ENCODE measurements around the gene ALK. TPM values are rescaled to one million over a fixed set of nuclear protein-coding genes. Genes with fewer than 3 reads are reported as not detected.

Gene ALK
- total RNA-seq, 2 donors from 2014 or later = 0.05 TPM; not detected in 1

GRCh38 chr2:29821591-29821990 lies 99.8 kb downstream of the ALK start:
- DNase-seq (ENCODE audit: low spot score in 2 of 2) (no peak), ATAC-seq (no peak)
- Mint-ChIP-seq H3K9me3 (no peaks in the 10 kb centered on the region), H3K27ac (no peak overlapping the region), H3K36me3 (no peaks in the 10 kb centered on the region)

DNA sequence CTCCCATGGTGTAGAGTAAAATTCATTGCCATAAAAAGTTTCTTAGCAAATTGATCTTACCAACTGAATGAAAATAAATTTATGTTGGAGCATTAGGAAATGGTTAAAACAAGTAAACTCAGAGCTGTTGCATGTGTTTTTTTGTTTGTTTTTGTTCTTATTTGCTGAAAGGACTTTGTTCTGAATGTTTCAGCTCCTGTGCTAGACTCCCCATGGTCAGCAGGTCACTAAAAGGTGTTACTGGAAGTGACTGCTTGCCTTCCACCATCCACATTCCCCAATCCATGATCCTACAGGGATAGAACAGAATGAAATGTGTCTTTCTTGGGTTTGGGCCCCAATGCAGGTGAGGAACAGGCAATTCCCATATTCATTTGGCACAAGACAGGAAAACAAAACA lies 101.8 kb downstream of the ALK start:
- Mint-ChIP-seq H3K27ac (no peak overlapping the region), H3K36me3 (no peaks in the 10 kb centered on the region), H3K9me3 (no peaks in the 10 kb centered on the region)
- no peak for ATAC-seq
- no peak for DNase-seq (ENCODE audit: low spot score in 2 of 2)

DNA sequence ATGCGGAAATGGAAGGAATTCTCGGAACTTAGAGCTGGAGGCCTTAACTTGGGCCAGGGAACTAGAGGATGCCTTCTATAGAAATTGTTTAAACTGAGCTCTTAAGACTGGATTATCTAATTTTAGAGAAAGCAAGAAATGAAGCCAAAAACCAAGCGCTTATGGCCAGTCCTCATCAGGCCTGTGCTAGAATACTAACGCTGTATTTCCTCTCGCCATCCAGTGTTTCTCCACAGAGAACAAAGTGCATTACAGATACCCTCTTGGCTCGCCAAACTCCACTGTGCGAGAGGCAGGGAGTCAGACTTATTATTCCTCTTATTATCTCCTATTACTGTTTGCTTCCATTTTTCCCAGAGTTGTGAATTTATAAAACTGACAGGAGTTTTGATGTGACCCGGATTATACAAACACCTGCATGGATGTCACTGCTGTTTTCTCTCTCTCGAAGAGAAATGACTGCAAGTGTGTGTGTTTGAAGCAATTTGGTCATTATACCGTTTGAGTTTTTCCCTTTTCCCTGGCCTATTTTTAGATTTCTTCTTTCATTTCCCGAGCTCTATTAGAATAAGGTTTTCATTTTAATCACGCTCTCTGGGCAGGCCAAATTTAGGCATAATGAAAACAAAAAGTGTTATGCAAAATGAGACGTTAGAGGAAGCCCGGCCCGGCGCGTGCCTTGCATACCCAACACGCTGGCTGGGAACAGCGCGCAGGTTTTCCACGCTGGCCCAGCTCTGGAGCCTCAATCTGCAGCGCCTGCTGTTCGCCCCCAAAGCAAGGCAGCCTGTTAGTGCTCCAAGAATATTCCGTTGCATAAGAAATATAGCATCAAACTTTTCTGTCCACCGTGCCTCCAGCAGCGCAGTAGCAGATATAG lies 103.3 kb downstream of the ALK start:
- no peak overlapping the region for H3K27ac Mint-ChIP-seq
- no peaks in the 10 kb centered on the region for H3K9me3 Mint-ChIP-seq
- ATAC-seq (no peak), DNase-seq (ENCODE audit: low spot score in 2 of 2) (no peak)
- no peaks in the 10 kb centered on the region for H3K36me3 Mint-ChIP-seq

GRCh38 chr2:29817299-29817698 lies 104.1 kb downstream of the ALK start:
- Mint-ChIP-seq H3K36me3 (no peaks in the 10 kb centered on the region), H3K27ac (no peak overlapping the region), H3K9me3 (no peaks in the 10 kb centered on the region)
- DNase-seq (ENCODE audit: low spot score in 2 of 2) (no peak), ATAC-seq (no peak)

GRCh38 chr2:29816651-29817050 lies 104.7 kb downstream of the ALK start:
- no peak overlapping the region for H3K27ac Mint-ChIP-seq
- DNase-seq (ENCODE audit: low spot score in 2 of 2) (no peak), ATAC-seq (no peak)
- H3K9me3 Mint-ChIP-seq = no peaks in the 10 kb centered on the region
- H3K36me3 Mint-ChIP-seq = no peaks in the 10 kb centered on the region

DNA sequence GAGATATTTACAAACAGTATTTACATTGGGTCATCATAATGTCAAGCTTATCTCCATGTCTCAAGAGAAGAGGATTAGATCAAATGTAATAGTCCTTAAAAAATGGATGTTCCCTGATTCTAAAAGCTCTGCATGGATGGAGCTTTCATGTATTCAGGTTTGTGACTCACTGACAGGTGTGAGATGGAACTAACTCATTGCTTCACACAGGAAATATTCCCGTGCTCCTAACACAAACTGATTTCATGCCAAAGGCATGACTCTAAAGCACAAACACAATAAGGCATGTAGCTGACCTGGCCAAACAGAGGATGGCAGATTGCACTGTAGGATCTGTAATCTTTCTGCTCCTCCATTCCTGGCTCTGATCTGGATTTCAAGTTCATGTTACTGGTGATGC lies 110.0 kb downstream of the ALK start:
- ATAC-seq = no peak
- Mint-ChIP-seq H3K9me3 (no peaks in the 10 kb centered on the region), H3K27ac (no peak overlapping the region), H3K36me3 (no peaks in the 10 kb centered on the region)
- no peak for DNase-seq (ENCODE audit: low spot score in 2 of 2)

GRCh38 chr2:29810956-29811355 lies 110.4 kb downstream of the ALK start:
- H3K27ac Mint-ChIP-seq = no peak overlapping the region

GRCh38 chr2:29808321-29808720 lies 113.1 kb downstream of the ALK start:
- DNase-seq (ENCODE audit: low spot score in 2 of 2) (no peak), ATAC-seq (no peak)
- peaks cover 5% of the 10 kb centered on the region in 2 donors for H3K9me3 Mint-ChIP-seq
- H3K36me3 Mint-ChIP-seq = no peaks in the 10 kb centered on the region
- H3K27ac Mint-ChIP-seq = no peak overlapping the region

More at GRCh38 chr2:29810956-29811355, 110.4 kb downstream of the ALK start:
- no peak for ATAC-seq
- H3K9me3 Mint-ChIP-seq = peaks cover 0 to 2% of the 10 kb centered on the region in 2 donors
- DNase-seq (ENCODE audit: low spot score in 2 of 2) = no peak
- H3K36me3 Mint-ChIP-seq = no peaks in the 10 kb centered on the region

GRCh38 chr2:29807082-29807481 lies 114.3 kb downstream of the ALK start:
- Mint-ChIP-seq H3K9me3 (peaks cover 5% of the 10 kb centered on the region in 2 donors), H3K36me3 (no peaks in the 10 kb centered on the region), H3K27ac (no peak overlapping the region)
- ATAC-seq = no peak
- DNase-seq (ENCODE audit: low spot score in 2 of 2) = no peak

DNA sequence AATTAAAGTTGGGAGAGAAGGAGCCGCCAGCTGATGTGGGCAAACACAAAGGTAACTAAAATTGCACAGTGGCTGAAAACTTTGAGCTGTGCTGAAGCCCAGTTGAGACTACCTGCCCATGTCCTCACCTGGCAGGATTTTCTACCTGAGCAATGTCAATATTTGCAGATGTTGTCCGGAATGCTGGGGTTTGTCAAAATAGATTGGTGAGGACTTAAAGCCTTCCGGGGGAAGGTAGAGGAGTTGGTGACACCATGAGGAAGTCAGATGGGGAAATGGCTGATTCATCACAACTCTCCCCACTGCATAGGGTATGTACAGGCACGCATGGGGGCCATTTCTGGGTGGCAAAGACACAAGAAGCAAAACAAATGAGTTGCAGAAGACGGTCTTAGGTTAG lies 114.9 kb downstream of the ALK start:
- H3K9me3 Mint-ChIP-seq = peaks cover 5% of the 10 kb centered on the region in 2 donors
- ATAC-seq (no peak), DNase-seq (ENCODE audit: low spot score in 2 of 2) (no peak)
- H3K27ac Mint-ChIP-seq = no peak overlapping the region
- no peaks in the 10 kb centered on the region for H3K36me3 Mint-ChIP-seq

- no peak for DNase-seq (ENCODE audit: low spot score in 2 of 2)
- H3K9me3 Mint-ChIP-seq = peaks cover 5% of the 10 kb centered on the region in 2 donors
- no peak overlapping the region for H3K27ac Mint-ChIP-seq
- H3K36me3 Mint-ChIP-seq = no peaks in the 10 kb centered on the region
- ATAC-seq = no peak
Observed at GRCh38 chr2:29804671-29805070, 116.7 kb downstream of the ALK start.

GRCh38 chr2:29803537-29803936 lies 117.8 kb downstream of the ALK start:
- Mint-ChIP-seq H3K36me3 (no peaks in the 10 kb centered on the region), H3K27ac (no peak overlapping the region), H3K9me3 (peaks cover 5% of the 10 kb centered on the region in 2 donors)
- DNase-seq (ENCODE audit: low spot score in 2 of 2) = no peak
- no peak for ATAC-seq

DNA sequence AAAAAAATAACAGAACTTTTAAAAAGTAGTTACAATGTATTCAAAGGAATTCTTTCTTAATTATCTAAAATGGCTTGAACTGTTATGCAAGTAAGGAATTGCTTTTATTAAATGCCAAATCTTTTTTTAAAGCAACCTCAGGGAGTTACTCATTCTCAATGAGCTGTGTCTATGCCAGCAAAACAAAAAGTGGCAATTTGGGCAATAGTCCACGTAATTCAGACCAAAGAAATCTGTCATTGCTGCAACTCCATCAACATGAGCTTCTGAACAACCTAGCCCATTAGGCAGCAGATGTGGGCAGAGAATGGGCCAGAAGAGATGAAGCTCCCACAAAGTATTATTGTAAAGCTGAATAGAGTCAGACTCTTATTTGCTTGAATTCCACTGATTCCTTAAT lies 118.4 kb downstream of the ALK start:
- Mint-ChIP-seq H3K36me3 (no peaks in the 10 kb centered on the region), H3K9me3 (peaks cover 5% of the 10 kb centered on the region in 2 donors), H3K27ac (no peak overlapping the region)
- DNase-seq (ENCODE audit: low spot score in 2 of 2) = no peak
- no peak for ATAC-seq

DNA sequence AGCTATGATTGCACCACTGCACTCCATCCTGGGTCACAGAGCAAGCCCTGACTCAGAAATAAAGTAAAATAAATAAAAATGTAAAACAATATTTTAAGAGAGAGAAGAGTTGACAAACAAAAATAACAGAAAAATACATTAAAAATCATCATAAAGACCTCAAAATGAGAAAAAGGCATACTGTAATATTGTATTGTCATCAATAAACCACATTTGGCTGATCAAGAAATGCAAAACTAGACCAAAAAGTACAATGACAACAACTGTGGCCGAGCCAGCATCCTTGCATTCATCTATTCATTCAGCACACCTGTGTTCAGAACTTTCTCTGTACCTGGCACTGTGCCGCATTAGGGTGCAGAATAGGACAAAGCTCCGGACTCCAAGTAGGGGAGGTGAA lies 121.8 kb downstream of the ALK start:
- no peaks in the 10 kb centered on the region for H3K36me3 Mint-ChIP-seq
- no peak for DNase-seq (ENCODE audit: low spot score in 2 of 2)
- H3K27ac Mint-ChIP-seq = no peak overlapping the region
- no peaks in the 10 kb centered on the region for H3K9me3 Mint-ChIP-seq
- ATAC-seq = no peak

- Mint-ChIP-seq H3K9me3 (no peaks in the 10 kb centered on the region), H3K27ac (no peak overlapping the region), H3K36me3 (no peaks in the 10 kb centered on the region)
- no peak for DNase-seq (ENCODE audit: low spot score in 2 of 2)
- no peak for ATAC-seq
Observed at GRCh38 chr2:29797916-29798315, 123.5 kb downstream of the ALK start.

DNA sequence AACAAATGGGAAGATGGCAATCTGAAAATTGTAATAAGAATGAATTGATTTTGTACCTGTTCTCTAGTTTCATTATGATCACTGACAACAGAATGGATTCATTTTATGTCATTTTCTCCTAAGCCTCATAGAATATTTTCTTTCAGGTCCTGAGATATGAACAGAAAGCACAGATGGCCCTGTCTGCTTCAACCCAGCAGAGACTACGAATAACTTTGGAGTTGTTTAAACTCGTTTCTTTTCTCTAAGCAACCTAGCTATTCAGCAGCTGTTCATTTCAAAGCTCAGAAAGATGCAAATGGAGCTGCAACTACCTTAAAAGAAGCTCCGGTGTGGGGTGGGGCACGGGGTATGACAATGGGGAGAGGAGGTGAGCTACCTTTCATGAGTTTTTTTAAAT lies 124.9 kb downstream of the ALK start:
- Mint-ChIP-seq H3K27ac (no peak overlapping the region), H3K36me3 (no peaks in the 10 kb centered on the region), H3K9me3 (no peaks in the 10 kb centered on the region)
- no peak for DNase-seq (ENCODE audit: low spot score in 2 of 2)
- no peak for ATAC-seq

DNA sequence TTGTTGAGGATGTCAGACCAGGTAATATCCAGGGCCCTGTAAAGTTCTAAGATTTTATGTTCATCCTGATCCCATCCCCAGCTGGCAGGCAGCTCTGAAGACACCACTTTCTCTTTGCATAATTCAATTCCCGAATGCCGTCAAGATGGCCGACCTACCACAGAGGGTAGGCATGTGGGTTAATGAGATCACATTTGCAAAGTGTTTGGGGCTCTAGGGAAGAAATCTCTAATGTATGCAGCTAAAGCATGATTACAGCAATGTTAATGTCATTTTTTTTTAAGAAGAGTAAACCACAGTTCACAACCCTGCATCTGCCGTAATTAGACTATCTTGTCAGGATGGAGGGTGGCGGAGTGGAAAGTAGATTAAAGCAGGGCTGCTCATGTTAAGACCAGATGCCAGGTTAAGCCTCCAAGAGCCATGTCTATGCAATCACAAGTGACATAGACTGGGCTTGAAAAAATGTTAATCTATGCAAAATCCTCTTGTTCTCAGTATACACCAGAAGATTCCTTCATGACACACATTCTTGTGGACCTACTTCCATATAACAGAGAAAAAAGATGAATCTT lies 131.4 kb downstream of the ALK start:
- H3K36me3 Mint-ChIP-seq = no peaks in the 10 kb centered on the region

More for the DNA sequence above, 131.4 kb downstream of the ALK start:
- Mint-ChIP-seq H3K9me3 (no peaks in the 10 kb centered on the region), H3K27ac (no peak overlapping the region)
- DNase-seq (ENCODE audit: low spot score in 2 of 2) (no peak), ATAC-seq (no peak)
